Neural cell (in vitro differentiated cells): ENCODE measurements around the gene EDNRA. TPM values are rescaled to one million over a fixed set of nuclear protein-coding genes. Genes with fewer than 3 reads are reported as not detected.

ENCODE experiments used
- H2AFZ ChIP-seq: fragments of 200-600, 300-800 bp; sonication (generic), shearing (Covaris generic); 2 replicates; pipeline ENCODE4 v1.6.0; 2014; ENCODE audit warnings: low read depth, mild to moderate bottlenecking, antibody characterized with exemption, low read length, moderate library complexity
- H3F3A ChIP-seq: fragments of 200-600 bp; shearing (Covaris generic); 2 replicates; pipeline ENCODE4 v1.6.1; 2016; ENCODE audit warnings: mild to moderate bottlenecking, moderate library complexity, mixed read lengths, antibody characterized with exemption, low read length; ENCODE audit not compliant: insufficient read depth, poor library complexity, severe bottlenecking
- H3K27ac ChIP-seq: fragments of 200-600, 300-800 bp; sonication (generic), shearing (Covaris generic); 2 replicates; pipeline ENCODE4 v1.5.1; 2014; ENCODE audit warnings: mild to moderate bottlenecking, low read length, moderate library complexity
- H3K27me3 ChIP-seq: fragments of 300-800, 200-600 bp; sonication (generic), shearing (Covaris generic); 2 replicates; pipeline ENCODE4 v1.6.0; 2014; ENCODE audit warnings: mild to moderate bottlenecking, low read depth, low read length, moderate library complexity; ENCODE audit not compliant: insufficient read depth
- H3K36me3 ChIP-seq: fragments of 300-800, 200-600 bp; sonication (generic), shearing (Covaris generic); 2 replicates; pipeline ENCODE4 v1.5.1; 2014; ENCODE audit warnings: mild to moderate bottlenecking, antibody characterized with exemption, low read length, moderate library complexity; ENCODE audit not compliant: insufficient read depth
- H3K4me2 ChIP-seq: fragments of 300-800, 200-600 bp; sonication (generic), shearing (Covaris generic); 2 replicates; pipeline ENCODE4 v1.6.0; 2014; ENCODE audit warnings: mild to moderate bottlenecking, low read length
- H3K4me3 ChIP-seq: fragments of 300-800, 200-600 bp; sonication (generic), shearing (Covaris generic); 2 replicates; pipeline ENCODE4 v1.5.1; 2014; ENCODE audit warnings: mild to moderate bottlenecking, low read length, moderate library complexity
- H3K79me2 ChIP-seq: fragments of 200-600 bp; shearing (Covaris generic); replicated peaks from 2 replicates; pipeline ENCODE4 v1.6.0; 2014; ENCODE audit warnings: mild to moderate bottlenecking, low read length, moderate library complexity; ENCODE audit not compliant: insufficient read depth
- H3K9ac ChIP-seq: fragments of 300-800, 200-600 bp; sonication (generic), shearing (Covaris generic); 2 replicates; pipeline ENCODE4 v1.6.1; 2016; ENCODE audit warnings: mild to moderate bottlenecking, low read length, mixed read lengths
- H3K9me2 ChIP-seq: fragments of 200-600 bp; shearing (Covaris generic); 2 replicates; pipeline ENCODE4 v1.6.1; 2016; ENCODE audit warnings: mild to moderate bottlenecking, low read length, mixed read lengths; ENCODE audit not compliant: insufficient read depth
- H3K9me3 ChIP-seq: fragments of 200-600, 300-800 bp; sonication (generic), shearing (Covaris generic); 2 replicates; pipeline ENCODE4 v1.6.1; 2016; ENCODE audit warnings: mild to moderate bottlenecking, mixed run types, low read length, moderate library complexity, mixed read lengths
- H4K20me1 ChIP-seq: fragments of 200-600 bp; shearing (Covaris generic); 2 replicates; pipeline ENCODE4 v1.6.1; 2016; ENCODE audit warnings: mild to moderate bottlenecking, mixed run types; ENCODE audit not compliant: insufficient read depth
- EP300 ChIP-seq: fragments of 450-650 bp; conservative IDR thresholded peaks from 2 replicates; pipeline ENCODE4 v1.6.1; 2014; ENCODE audit warnings: antibody characterized with exemption, mild to moderate bottlenecking, moderate library complexity; ENCODE audit not compliant: poor library complexity, severe bottlenecking
- EZH2 ChIP-seq: fragments of 200-600, 300-800 bp; shearing (Covaris generic), sonication (generic); IDR thresholded peaks from 2 replicates; pipeline ENCODE4 v1.6.1; 2014; ENCODE audit warnings: antibody characterized with exemption, low read length, borderline replicate concordance, mild to moderate bottlenecking; ENCODE audit not compliant: insufficient read depth, poor library complexity, severe bottlenecking
- MXI1 ChIP-seq: fragments of 450-650 bp; conservative IDR thresholded peaks from 2 replicates; pipeline ENCODE4 v1.6.1; 2014; ENCODE audit warnings: antibody characterized with exemption, mild to moderate bottlenecking; ENCODE audit not compliant: poor library complexity, severe bottlenecking
- POLR2AphosphoS5 ChIP-seq: IDR thresholded peaks from 2 replicates; pipeline ENCODE4 v1.6.1; 2012
- RAD21 ChIP-seq: fragments of 450-650 bp; conservative IDR thresholded peaks from 2 replicates; pipeline ENCODE4 v1.6.1; 2014; ENCODE audit warnings: antibody characterized with exemption, mild to moderate bottlenecking, moderate library complexity
- SMC3 ChIP-seq: fragments of 450-650 bp; conservative IDR thresholded peaks from 2 replicates; pipeline ENCODE4 v1.6.1; 2014; ENCODE audit warnings: antibody characterized with exemption, mild to moderate bottlenecking, moderate library complexity; ENCODE audit not compliant: poor library complexity
- TAF1 ChIP-seq: IDR thresholded peaks from 2 replicates; pipeline ENCODE4 v1.6.1; 2012; ENCODE audit warnings: low read depth
- polyA plus RNA-seq: library from polyadenylated mRNA; depleted of rRNA; stranded (reverse); fragments of >200 nt; gene quantifications from 2 replicates; pipeline ENCODE4 v1.2.3, GENCODE V29; 2014
- TF ChIP-seq, protein P1 (sequence below): IDR thresholded peaks from 2 replicates; pipeline ENCODE4 v1.6.1; 2012; ENCODE audit warnings: borderline replicate concordance
- TF ChIP-seq, protein P2 (sequence below): fragments of 450-650 bp; IDR thresholded peaks from 2 replicates; pipeline ENCODE4 v1.5.1; 2014; ENCODE audit warnings: antibody characterized with exemption, mild to moderate bottlenecking, moderate library complexity; ENCODE audit not compliant: poor library complexity, severe bottlenecking

The EDNRA gene
- polyA plus RNA-seq, 1 donor from 2014 or later, result 0.19 TPM

DNA sequence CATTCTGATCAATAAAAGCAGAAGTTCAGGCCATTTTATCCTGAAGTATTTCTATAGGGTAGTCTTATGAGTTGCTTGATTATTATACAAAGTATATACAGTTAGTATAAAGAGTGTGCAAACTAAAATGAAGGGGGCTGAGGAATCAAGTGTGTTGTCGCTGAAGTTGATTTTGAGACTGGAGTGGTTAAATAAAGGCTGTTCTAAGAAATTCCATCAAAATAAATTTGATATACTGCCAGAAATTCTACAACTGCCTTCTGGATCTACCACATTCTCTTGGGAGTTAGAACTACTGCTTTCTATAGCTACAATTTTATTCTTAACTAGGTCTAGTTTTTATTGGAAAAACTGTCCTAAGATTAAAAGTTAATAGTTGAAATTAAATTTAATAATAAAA lies 12.4 kb downstream of the EDNRA start:
- no peaks in the 10 kb centered on the region for H3K27me3 ChIP-seq
- no peak overlapping the region for H3K9ac ChIP-seq
- H3K79me2 ChIP-seq, result no peaks in the 10 kb centered on the region
- H3K27ac ChIP-seq, result no peak overlapping the region
- no peaks in the 10 kb centered on the region for H3K9me2 ChIP-seq
- no peak overlapping the region for H2AFZ ChIP-seq
- no peak overlapping the region for H3K4me2 ChIP-seq
- H3F3A ChIP-seq, result no peaks in the 10 kb centered on the region
- H3K4me3 ChIP-seq, result no peak overlapping the region
- no peaks in the 10 kb centered on the region for H3K9me3 ChIP-seq
- TF ChIP-seq, protein P1, sequence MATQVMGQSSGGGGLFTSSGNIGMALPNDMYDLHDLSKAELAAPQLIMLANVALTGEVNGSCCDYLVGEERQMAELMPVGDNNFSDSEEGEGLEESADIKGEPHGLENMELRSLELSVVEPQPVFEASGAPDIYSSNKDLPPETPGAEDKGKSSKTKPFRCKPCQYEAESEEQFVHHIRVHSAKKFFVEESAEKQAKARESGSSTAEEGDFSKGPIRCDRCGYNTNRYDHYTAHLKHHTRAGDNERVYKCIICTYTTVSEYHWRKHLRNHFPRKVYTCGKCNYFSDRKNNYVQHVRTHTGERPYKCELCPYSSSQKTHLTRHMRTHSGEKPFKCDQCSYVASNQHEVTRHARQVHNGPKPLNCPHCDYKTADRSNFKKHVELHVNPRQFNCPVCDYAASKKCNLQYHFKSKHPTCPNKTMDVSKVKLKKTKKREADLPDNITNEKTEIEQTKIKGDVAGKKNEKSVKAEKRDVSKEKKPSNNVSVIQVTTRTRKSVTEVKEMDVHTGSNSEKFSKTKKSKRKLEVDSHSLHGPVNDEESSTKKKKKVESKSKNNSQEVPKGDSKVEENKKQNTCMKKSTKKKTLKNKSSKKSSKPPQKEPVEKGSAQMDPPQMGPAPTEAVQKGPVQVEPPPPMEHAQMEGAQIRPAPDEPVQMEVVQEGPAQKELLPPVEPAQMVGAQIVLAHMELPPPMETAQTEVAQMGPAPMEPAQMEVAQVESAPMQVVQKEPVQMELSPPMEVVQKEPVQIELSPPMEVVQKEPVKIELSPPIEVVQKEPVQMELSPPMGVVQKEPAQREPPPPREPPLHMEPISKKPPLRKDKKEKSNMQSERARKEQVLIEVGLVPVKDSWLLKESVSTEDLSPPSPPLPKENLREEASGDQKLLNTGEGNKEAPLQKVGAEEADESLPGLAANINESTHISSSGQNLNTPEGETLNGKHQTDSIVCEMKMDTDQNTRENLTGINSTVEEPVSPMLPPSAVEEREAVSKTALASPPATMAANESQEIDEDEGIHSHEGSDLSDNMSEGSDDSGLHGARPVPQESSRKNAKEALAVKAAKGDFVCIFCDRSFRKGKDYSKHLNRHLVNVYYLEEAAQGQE, result no peak
- no peak for TF ChIP-seq EP300
- TF ChIP-seq RAD21, result no peak
- no peaks in the 10 kb centered on the region for H4K20me1 ChIP-seq
- H3K36me3 ChIP-seq, result no peaks in the 10 kb centered on the region

DNA sequence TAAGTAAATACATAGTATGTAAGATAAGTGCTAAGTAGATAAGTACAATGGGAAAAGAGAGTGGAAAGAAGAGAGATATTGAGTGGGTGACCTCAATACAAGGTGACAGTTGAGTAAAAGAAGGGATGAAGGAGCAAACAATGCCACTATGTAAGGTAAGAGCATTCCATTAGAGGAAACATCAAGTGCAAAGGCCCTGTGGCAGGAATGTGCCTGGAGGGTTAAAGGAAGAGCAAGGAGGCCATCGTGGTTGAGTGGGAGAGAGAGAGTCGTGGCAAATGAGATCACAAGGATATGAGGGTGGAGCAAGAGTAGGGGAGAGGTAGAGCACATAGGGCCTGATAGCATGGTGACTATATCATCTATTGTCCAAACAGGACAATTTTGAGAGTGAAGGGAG lies 13.4 kb downstream of the EDNRA start:
- H3K9me3 ChIP-seq, result no peaks in the 10 kb centered on the region
- no peak overlapping the region for H3K9ac ChIP-seq
- no peaks in the 10 kb centered on the region for H4K20me1 ChIP-seq
- no peak overlapping the region for H3K4me2 ChIP-seq
- no peaks in the 10 kb centered on the region for H3K36me3 ChIP-seq
- TF ChIP-seq EP300, result no peak
- TF ChIP-seq SMC3, result no peak
- no peak for TF ChIP-seq POLR2AphosphoS5
- TF ChIP-seq, protein P1, result no peak
- TF ChIP-seq, protein P2, sequence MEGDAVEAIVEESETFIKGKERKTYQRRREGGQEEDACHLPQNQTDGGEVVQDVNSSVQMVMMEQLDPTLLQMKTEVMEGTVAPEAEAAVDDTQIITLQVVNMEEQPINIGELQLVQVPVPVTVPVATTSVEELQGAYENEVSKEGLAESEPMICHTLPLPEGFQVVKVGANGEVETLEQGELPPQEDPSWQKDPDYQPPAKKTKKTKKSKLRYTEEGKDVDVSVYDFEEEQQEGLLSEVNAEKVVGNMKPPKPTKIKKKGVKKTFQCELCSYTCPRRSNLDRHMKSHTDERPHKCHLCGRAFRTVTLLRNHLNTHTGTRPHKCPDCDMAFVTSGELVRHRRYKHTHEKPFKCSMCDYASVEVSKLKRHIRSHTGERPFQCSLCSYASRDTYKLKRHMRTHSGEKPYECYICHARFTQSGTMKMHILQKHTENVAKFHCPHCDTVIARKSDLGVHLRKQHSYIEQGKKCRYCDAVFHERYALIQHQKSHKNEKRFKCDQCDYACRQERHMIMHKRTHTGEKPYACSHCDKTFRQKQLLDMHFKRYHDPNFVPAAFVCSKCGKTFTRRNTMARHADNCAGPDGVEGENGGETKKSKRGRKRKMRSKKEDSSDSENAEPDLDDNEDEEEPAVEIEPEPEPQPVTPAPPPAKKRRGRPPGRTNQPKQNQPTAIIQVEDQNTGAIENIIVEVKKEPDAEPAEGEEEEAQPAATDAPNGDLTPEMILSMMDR, result no peak
- TF ChIP-seq TAF1, result no peak
- TF ChIP-seq RAD21, result no peak
- TF ChIP-seq EZH2, result no peak
- no peak for TF ChIP-seq MXI1
- no peaks in the 10 kb centered on the region for H3K9me2 ChIP-seq
- no peak overlapping the region for H3K4me3 ChIP-seq
- no peaks in the 10 kb centered on the region for H3F3A ChIP-seq
- no peak overlapping the region for H3K27ac ChIP-seq
- no peaks in the 10 kb centered on the region for H3K79me2 ChIP-seq
- no peak overlapping the region for H2AFZ ChIP-seq
- no peaks in the 10 kb centered on the region for H3K27me3 ChIP-seq
